ENCODE results near the gene FHOD3. TPM values are rescaled to one million over a fixed set of nuclear protein-coding genes. Genes with fewer than 3 reads are reported as not detected.

The FHOD3 gene
- total and polyA plus RNA-seq, 2 experiments from 2014 or later = 2.7 to 8.7 TPM

DNA sequence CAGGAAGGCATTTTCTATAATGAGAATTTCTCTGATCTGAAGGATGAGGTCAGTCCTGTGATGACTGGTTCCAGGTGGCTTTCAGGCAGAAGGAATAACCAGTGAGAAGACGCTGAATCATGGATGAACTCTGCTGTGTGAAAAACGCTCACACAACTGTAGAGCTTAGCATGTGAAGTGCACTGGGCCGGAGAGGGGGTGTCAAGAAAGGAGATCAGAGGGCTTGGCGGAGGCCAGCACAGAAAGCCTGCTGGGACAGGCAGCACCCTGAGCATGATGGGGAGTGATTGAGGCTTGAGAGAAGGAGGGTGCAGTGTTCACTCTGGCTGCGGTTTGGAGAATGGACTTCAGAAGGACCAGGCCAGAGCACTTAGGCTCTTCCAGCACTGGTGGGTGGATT lies 294.8 kb downstream of the FHOD3 start:
- H3K9me3 Mint-ChIP-seq = no peaks in the 10 kb centered on the region
- no peak overlapping the region for H3K4me3 Mint-ChIP-seq
- DNase-seq (ENCODE audit: low spot score) = no peak
- Histone ChIP-seq H3K9me2 (ENCODE audit: insufficient read depth) (no peaks in the 10 kb centered on the region), H3F3A (replicated peaks; ENCODE audit: low read depth) (no peaks in the 10 kb centered on the region), H3K4me2 (no peak overlapping the region), H3K27ac (ENCODE audit: low read depth) (no peak overlapping the region), H4K20me1 (replicated peaks; ENCODE audit: insufficient read depth) (no peaks in the 10 kb centered on the region), H3K4me1 (ENCODE audit: insufficient read depth) (no peaks in the 10 kb centered on the region), H3K4me3 (no peak overlapping the region), H2AFZ (no peak overlapping the region), H3K79me2 (replicated peaks; ENCODE audit: insufficient read depth) (no peaks in the 10 kb centered on the region), H3K27me3 (ENCODE audit: insufficient read depth) (no peaks in the 10 kb centered on the region), H3K36me3 (ENCODE audit: insufficient read depth) (no peaks in the 10 kb centered on the region)
- H3K36me3 Mint-ChIP-seq (ENCODE audit: low read depth) = no peaks in the 10 kb centered on the region
- ATAC-seq = no peak
- TF ChIP-seq ZNF114 (CRISPR knock-in tag; IDR thresholded peaks at IDR 0.05) (no peak), REST (IDR thresholded peaks at IDR 0.05; ENCODE audit: unreplicated experiment) (no peak), POLR2AphosphoS5 (IDR thresholded peaks at IDR 0.05; ENCODE audit: low read depth) (no peak), JUNB (IDR thresholded peaks at IDR 0.05; ENCODE audit: unreplicated experiment) (no peak), NANOG (IDR thresholded peaks at IDR 0.05; ENCODE audit: borderline replicate concordance) (no peak), ZNF331 (CRISPR knock-in tag; IDR thresholded peaks at IDR 0.05; ENCODE audit: low read depth) (no peak), EZH2phosphoT487 (IDR thresholded peaks at IDR 0.05; ENCODE audit: unreplicated experiment) (no peak), CTCF (conservative IDR thresholded peaks at IDR 0.05; ENCODE audit: low read depth in 2 of 2) (no peak), EZH2 (IDR thresholded peaks at IDR 0.05; ENCODE audit: low read depth, unreplicated experiment) (no peak), CREB1 (CRISPR knock-in tag; IDR thresholded peaks at IDR 0.05; ENCODE audit: low read depth) (no peak), STAT1 (IDR thresholded peaks at IDR 0.05; ENCODE audit: unreplicated experiment) (no peak)
- TF ChIP-seq, protein P1, sequence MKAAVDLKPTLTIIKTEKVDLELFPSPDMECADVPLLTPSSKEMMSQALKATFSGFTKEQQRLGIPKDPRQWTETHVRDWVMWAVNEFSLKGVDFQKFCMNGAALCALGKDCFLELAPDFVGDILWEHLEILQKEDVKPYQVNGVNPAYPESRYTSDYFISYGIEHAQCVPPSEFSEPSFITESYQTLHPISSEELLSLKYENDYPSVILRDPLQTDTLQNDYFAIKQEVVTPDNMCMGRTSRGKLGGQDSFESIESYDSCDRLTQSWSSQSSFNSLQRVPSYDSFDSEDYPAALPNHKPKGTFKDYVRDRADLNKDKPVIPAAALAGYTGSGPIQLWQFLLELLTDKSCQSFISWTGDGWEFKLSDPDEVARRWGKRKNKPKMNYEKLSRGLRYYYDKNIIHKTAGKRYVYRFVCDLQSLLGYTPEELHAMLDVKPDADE (IDR thresholded peaks at IDR 0.05) = no peak
- TF ChIP-seq, protein P2, sequence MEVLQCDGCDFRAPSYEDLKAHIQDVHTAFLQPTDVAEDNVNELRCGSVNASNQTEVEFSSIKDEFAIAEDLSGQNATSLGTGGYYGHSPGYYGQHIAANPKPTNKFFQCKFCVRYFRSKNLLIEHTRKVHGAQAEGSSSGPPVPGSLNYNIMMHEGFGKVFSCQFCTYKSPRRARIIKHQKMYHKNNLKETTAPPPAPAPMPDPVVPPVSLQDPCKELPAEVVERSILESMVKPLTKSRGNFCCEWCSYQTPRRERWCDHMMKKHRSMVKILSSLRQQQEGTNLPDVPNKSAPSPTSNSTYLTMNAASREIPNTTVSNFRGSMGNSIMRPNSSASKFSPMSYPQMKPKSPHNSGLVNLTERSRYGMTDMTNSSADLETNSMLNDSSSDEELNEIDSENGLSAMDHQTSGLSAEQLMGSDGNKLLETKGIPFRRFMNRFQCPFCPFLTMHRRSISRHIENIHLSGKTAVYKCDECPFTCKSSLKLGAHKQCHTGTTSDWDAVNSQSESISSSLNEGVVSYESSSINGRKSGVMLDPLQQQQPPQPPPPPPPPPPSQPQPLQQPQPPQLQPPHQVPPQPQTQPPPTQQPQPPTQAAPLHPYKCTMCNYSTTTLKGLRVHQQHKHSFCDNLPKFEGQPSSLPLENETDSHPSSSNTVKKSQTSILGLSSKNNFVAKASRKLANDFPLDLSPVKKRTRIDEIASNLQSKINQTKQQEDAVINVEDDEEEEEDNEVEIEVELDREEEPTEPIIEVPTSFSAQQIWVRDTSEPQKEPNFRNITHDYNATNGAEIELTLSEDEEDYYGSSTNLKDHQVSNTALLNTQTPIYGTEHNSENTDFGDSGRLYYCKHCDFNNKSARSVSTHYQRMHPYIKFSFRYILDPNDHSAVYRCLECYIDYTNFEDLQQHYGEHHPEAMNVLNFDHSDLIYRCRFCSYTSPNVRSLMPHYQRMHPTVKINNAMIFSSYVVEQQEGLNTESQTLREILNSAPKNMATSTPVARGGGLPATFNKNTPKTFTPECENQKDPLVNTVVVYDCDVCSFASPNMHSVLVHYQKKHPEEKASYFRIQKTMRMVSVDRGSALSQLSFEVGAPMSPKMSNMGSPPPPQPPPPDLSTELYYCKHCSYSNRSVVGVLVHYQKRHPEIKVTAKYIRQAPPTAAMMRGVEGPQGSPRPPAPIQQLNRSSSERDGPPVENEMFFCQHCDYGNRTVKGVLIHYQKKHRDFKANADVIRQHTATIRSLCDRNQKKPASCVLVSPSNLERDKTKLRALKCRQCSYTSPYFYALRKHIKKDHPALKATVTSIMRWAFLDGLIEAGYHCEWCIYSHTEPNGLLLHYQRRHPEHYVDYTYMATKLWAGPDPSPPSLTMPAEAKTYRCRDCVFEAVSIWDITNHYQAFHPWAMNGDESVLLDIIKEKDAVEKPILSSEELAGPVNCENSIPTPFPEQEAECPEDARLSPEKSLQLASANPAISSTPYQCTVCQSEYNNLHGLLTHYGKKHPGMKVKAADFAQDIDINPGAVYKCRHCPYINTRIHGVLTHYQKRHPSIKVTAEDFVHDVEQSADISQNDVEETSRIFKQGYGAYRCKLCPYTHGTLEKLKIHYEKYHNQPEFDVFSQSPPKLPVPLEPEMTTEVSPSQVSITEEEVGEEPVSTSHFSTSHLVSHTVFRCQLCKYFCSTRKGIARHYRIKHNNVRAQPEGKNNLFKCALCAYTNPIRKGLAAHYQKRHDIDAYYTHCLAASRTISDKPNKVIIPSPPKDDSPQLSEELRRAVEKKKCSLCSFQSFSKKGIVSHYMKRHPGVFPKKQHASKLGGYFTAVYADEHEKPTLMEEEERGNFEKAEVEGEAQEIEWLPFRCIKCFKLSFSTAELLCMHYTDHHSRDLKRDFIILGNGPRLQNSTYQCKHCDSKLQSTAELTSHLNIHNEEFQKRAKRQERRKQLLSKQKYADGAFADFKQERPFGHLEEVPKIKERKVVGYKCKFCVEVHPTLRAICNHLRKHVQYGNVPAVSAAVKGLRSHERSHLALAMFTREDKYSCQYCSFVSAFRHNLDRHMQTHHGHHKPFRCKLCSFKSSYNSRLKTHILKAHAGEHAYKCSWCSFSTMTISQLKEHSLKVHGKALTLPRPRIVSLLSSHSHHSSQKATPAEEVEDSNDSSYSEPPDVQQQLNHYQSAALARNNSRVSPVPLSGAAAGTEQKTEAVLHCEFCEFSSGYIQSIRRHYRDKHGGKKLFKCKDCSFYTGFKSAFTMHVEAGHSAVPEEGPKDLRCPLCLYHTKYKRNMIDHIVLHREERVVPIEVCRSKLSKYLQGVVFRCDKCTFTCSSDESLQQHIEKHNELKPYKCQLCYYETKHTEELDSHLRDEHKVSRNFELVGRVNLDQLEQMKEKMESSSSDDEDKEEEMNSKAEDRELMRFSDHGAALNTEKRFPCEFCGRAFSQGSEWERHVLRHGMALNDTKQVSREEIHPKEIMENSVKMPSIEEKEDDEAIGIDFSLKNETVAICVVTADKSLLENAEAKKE (CRISPR knock-in tag; IDR thresholded peaks at IDR 0.05) = no peak
- peaks cover 13% of the 10 kb centered on the region for H3K27me3 Mint-ChIP-seq (ENCODE audit: insufficient read depth, low read depth, poor library complexity)
- peaks cover 4% of the 10 kb centered on the region; the same call in 2 of the 3 replicates for H3K4me1 Mint-ChIP-seq
- peak overlapping the region; percentile 2; the same call in 1 of the 2 replicates for H3K27ac Mint-ChIP-seq
